HG03469 (cell line): ENCODE results near the gene ELMO1.

Experiments
- ATAC-seq: cut with Tn5 transposase; IDR thresholded peaks from one replicate; pipeline ENCODE4 v1.9.1; 2021; ENCODE audit warnings: mild to moderate bottlenecking, moderate library complexity, moderate number of reproducible peaks; ENCODE audit not compliant: unreplicated experiment

ELMO1 gene

GRCh38 chr7:36868727-36869411 is 579.8 kb downstream of the ELMO1 start:
- no peak for ATAC-seq

- ATAC-seq: no peak
These were observed 583.6 kb downstream of the ELMO1 start for GRCh38 chr7:36865019-36865418.

GRCh38 chr7:36863901-36864701 is 584.6 kb downstream of the ELMO1 start:
- ATAC-seq: no peak

DNA sequence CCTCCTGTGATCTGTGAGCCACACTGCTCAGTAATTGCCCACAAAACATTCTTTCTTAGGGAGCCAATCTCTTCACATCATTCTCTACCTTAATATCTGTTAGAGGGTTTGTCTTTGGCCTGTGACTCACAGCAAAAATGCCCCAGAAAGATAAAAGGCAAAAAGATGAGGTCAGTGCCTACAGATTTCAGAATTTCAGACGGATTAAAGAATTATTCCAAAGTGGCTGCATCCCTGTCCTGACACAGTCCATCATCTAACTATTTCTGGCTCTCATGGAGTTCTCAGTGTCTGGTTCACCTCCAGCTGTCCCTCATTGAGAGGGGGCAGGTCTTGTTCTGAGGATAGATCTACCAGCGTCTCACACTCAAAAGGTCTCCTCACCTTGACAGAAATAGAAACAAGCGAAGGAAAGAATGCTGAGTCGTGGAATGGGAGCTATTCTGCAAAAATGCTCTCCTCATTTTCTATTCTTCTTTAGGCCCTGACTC is 585.8 kb downstream of the ELMO1 start:
- no peak for ATAC-seq

- no peak for ATAC-seq
These were observed 587.0 kb downstream of the ELMO1 start for GRCh38 chr7:36861656-36862055.

DNA sequence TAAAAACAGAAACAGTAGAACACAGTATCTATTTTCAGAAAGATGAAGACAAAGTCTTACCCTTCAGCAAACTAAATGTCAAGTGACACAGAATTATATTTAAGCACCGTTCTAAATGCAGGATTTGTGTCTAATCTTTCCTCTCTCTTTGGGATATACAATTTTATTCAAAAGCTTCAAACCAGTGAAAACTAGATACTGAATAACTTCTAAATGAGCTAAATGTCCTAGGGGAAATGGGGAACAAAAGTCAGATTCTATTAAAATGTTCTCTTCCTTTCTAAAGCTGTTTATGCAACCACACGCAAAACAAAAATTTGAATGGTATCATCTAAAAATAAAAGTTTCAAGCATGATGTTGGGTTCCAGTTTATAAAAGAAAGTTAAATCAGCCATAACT is 588.0 kb downstream of the ELMO1 start:
- ATAC-seq: no peak

DNA sequence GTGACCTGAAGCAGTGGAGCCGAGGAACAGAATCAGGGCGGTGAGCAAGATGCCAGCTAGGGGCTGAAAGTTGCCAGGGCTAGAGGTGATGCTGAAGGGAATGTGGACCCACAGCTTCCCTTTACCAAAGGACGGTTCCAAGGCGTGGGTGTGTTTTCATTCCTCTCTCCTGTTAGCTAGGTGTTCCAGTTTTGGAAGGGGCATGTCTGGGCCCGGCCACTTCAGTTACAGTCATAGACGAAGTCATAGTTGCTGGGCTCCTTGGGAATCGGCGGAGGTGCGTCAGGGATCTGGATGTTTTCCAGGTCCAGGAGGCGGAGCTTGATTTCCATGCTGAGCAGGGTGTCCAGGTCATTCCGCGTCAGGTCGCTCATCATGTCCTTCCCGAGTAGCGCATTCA is 593.3 kb downstream of the ELMO1 start:
- no peak for ATAC-seq

- ATAC-seq: no peak
These were observed 594.0 kb downstream of the ELMO1 start for GRCh38 chr7:36854652-36855051.

GRCh38 chr7:36852931-36853330 is 595.7 kb downstream of the ELMO1 start:
- no peak for ATAC-seq

DNA sequence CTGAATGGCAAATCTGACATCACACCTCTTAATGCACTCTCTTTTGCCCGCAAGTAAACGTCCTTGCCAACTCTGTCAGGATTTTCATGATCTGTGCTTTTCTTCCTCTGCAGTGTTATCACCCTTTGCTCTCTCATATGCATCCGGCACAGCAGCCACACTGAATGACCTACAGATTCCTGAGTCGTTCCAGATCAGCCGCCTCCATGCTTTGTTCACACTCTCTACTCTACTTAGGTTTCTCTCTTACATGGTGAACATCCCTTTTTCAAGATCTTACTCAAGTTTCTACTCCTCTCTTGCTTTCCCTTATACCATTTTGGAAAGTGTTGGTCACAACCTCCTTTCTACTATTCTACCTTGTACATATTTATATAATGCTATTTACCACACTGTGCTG is 596.6 kb downstream of the ELMO1 start:
- no peak for ATAC-seq

DNA sequence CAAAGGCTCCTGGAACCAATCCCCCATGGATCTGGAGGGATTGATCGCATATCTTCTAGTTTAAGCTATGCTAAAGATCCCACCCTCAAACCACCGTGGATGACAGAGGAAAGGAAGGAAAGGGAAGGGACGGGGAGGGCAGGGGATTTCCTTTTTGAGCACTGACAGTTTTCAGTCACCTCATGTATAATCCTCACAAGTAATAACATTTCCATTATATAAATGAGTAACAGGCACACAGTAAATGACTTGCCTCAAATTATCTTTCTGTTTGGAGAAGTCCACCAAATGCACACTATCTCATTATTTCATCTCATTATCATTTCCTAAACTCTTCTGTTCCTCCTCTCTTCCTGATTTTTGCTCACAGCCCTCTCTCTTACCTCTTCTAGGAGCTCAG is 597.3 kb downstream of the ELMO1 start:
- ATAC-seq: no peak

DNA sequence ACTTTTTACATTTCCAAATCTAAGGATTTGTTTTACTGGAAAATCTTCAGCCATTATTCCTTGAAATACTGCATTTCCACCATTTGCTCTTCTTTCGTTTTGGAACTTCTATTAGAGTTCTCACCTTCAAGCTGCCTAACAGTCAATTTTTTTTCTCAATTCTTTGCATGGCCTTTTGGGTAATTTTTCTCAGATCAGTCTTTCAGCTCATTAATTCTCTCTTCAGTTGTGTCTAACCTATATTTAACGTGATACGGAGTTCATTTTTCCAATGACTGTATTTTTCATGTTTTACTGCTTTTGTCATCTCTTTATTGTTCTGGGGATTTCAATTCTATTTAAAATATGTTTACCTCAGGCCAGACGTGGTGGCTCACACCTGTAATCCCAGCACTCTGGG is 600.7 kb downstream of the ELMO1 start:
- no peak for ATAC-seq

GRCh38 chr7:36844374-36844773 is 604.3 kb downstream of the ELMO1 start:
- no peak for ATAC-seq

DNA sequence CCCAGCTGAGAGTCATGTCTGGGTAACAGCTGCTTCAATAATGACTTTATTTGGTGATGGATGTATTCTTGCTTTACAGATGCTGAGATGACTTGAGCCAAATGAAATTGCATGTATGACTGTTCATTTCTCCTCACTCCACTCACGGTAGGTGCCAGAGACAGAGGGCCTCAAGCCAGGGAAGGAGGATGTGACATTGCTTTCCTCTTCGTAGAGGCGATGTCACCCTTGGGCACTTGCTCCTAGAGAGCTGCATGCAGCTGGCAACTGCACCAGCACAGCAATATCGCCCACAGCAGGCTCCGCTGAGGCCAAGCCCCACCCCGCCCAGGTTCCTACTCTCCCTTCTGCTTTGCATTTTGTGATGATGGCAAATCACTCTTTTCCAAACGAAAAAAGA is 607.8 kb downstream of the ELMO1 start:
- ATAC-seq: no peak

DNA sequence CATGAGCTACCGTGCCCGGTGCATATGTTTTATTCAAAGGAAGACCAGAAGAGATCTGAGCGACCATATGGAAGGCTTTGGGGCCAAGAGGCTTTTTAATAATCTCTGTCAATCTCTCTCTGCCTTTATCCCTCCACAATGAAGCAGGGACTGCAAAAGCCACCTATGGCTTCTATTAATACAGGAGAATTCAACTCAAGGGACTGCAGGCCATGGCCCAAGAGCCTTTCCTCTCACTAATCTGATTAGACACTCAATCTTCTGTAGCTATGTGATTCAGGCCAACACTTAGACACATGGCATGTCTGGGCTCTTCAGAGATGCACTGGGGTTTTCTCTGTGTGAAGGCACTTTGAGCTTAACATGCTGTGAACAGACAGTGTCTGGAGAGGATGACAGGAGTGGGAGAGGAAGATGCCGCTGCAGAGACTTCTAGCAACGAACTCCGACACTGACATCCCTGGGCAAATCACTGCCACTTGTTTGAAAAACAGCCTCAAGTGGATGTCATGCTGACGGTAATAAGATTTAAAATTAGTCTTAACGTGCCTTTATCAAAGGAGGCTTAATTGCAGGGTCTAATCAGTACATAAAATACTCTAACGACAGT is 609.9 kb downstream of the ELMO1 start:
- ATAC-seq: no peak

DNA sequence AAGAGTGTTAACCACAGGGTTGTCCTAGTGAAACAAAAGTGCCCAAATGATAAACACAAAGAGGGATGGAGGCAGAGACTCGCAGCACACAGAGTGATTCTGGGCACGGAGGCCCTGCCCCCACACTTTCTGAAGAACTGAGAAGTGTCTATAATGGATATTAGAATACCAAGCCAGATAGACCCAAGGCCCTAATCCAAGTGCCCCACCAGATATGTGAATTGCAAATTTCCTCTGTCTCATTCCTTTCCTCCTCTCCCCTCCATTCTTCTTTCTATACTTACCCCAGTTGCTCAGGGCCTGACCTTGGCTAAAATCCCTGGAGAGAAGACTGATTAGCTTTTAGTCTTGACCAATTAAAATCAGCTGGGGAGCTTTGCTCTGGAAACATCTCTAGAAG is 617.6 kb downstream of the ELMO1 start:
- no peak for ATAC-seq

- ATAC-seq: no peak
These were observed 620.6 kb downstream of the ELMO1 start for GRCh38 chr7:36827726-36828703.

DNA sequence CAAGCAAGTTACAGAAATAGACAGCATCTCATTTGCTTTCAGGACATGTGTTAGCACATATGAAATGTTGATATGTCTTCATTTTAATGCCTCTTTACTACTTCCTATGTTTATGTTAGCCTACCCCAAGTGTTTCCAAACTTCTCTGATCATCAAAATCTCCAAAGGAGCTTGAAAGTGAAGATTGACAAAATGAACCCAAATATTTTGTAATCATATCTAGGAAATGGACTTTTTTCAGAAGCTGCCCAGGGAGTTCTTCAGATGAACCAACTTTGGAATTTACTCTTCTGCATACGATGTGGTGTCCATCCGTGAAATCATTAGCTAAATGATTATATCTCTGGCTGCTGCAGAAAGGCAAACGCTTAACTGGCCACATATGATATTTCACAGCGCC is 623.2 kb downstream of the ELMO1 start:
- no peak for ATAC-seq

DNA sequence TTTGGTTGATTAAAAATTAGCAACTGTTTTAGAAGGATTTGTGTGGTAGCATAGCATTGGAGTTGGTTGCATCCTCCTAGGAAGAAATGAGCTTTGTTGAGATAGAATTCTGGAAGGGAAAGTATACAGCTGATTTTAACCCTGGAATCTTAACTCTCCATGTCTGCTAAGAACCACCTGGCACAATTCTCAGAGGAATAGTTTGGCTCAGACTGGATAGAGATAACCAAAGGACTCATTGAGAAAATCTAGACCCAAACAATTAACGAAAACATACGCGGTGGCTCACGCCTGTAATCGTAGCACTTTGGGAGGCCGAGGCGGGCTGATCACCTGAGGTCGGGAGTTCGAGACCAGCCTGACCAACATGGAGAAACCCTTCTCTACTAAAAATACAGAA is 625.3 kb downstream of the ELMO1 start:
- ATAC-seq: no peak

GRCh38 chr7:36821617-36822016 is 627.0 kb downstream of the ELMO1 start:
- no peak for ATAC-seq
